Measurements from ENCODE around the gene MLIP. TPM values are rescaled to one million over a fixed set of nuclear protein-coding genes. Genes with fewer than 3 reads are reported as not detected.
"Not testable (repeated sequence)": the region's sequence is repeated elsewhere in the genome, so short reads cannot be mapped to it uniquely, and the experiment has no call there.

Gene MLIP
- total RNA-seq, 4 donors from 2014 or later = 0.42 to 3.5 (median 1.2) TPM

DNA sequence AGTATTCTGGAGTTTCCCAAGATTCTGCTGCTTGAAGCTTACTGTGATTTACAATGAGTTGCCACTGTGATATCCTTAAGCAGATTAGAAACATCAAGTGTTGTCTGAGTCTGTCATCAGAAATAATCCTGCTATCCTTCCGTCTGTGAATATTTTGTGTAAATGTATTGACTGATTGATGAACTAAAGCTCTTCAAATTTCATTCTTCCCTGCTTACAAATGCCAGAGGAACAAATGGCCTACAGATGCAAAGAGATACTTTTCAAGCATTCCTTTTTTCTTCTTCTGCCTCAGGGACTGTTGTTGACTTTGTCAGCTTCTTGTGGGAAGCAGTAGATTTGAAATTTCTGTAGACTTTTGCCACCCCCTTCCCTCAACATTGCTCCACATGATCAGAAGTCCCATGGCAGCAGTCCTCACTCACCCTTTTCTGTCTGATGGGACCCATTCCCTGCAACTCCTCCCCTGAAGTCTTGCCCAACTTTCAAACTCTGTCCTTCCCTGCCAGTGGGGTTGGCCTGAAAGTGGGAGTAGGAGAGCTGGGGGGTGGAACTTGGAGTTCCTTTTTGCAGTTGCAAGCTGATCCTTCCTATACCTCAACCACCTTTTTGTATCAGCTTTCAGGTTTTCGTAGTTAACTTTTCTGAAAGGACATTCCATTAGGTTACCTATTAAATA lies 38.5 kb upstream of the MLIP start:
- WGBS = 78% methylated on average over 2 of the region's 2 CpGs
- intact Hi-C loops (cut with DNase I) = no loop called here
- Histone ChIP-seq H3K36me3 (peaks cover 0 to 4% (median 0%) of the 10 kb centered on the region in 4 donors), H3K27ac (replicated peaks in 1 of 4) (no peak overlapping the region), H3K4me1 (peaks cover 0 to 24% (median 0%) of the 10 kb centered on the region in 4 donors), H3K4me3 (no peak overlapping the region), H3K9me3 (no peaks in the 10 kb centered on the region), H3K27me3 (no peaks in the 10 kb centered on the region)
- DNase-seq (ENCODE audit: extremely low spot score) = no peak
- TF ChIP-seq EP300 (IDR thresholded peaks at IDR 0.05) (no peak), POLR2A (IDR thresholded peaks at IDR 0.05; ENCODE audit: low read depth) (no peak), POLR2AphosphoS5 (IDR thresholded peaks at IDR 0.05) (no peak)
- TF ChIP-seq, protein P1, sequence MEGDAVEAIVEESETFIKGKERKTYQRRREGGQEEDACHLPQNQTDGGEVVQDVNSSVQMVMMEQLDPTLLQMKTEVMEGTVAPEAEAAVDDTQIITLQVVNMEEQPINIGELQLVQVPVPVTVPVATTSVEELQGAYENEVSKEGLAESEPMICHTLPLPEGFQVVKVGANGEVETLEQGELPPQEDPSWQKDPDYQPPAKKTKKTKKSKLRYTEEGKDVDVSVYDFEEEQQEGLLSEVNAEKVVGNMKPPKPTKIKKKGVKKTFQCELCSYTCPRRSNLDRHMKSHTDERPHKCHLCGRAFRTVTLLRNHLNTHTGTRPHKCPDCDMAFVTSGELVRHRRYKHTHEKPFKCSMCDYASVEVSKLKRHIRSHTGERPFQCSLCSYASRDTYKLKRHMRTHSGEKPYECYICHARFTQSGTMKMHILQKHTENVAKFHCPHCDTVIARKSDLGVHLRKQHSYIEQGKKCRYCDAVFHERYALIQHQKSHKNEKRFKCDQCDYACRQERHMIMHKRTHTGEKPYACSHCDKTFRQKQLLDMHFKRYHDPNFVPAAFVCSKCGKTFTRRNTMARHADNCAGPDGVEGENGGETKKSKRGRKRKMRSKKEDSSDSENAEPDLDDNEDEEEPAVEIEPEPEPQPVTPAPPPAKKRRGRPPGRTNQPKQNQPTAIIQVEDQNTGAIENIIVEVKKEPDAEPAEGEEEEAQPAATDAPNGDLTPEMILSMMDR (IDR thresholded peaks at IDR 0.05) = no peak

DNA sequence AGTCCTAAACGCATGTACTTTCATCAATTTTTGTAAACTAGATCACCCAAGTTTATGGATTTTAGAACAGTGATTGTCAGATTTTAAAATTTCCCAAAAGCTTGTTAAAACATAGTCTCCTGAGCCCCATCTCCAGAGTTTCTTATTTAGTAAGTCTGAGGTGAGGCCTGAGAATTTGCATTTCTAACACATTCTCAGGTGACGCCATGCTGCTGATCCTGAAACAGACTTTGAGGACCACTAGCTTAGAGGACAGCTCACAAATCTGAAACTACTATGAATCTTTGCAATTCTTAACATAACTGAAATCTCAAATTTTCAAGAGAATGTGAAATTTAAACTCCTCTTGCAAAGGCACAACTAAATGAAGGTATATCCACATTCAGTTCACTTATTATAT lies 37.8 kb upstream of the MLIP start:
- Histone ChIP-seq H3K9me3 (no peaks in the 10 kb centered on the region), H3K27me3 (no peaks in the 10 kb centered on the region), H3K4me1 (peaks cover 0 to 24% (median 0%) of the 10 kb centered on the region in 4 donors), H3K27ac (replicated peaks in 1 of 4) (no peak overlapping the region), H3K36me3 (peaks cover 0 to 4% (median 0%) of the 10 kb centered on the region in 4 donors), H3K4me3 (no peak overlapping the region)
- no peak for TF ChIP-seq POLR2AphosphoS5 (IDR thresholded peaks at IDR 0.05)
- 89% methylated on average over 2 of the region's 2 CpGs for WGBS
- intact Hi-C loops (cut with DNase I) = no loop called here
- DNase-seq (ENCODE audit: extremely low spot score) = no peak

DNA sequence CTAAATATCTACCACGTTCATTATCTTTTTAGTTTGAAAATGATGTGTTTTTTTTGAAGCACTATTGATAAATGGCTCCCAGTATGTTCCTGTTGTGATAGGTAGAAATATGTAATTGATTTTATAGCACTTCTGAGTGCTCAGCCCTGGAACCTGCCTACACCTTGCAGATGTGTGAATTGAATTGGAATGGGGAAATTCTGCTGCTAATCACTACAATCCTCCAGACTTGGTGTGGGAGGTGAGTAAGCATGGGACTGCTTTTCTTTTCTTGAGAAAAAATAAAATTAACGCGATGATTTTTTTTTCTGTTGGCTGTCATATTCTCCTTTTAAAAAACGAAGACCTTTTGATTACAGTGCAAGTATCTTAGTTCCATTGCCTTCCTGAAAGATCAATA lies 37.1 kb upstream of the MLIP start:
- Histone ChIP-seq H3K27me3 (no peaks in the 10 kb centered on the region), H3K9me3 (no peaks in the 10 kb centered on the region), H3K36me3 (peaks cover 0 to 4% (median 0%) of the 10 kb centered on the region in 4 donors), H3K4me1 (peaks cover 0 to 24% (median 0%) of the 10 kb centered on the region in 4 donors), H3K4me3 (no peak overlapping the region), H3K27ac (replicated peaks in 1 of 4) (no peak overlapping the region)
- TF ChIP-seq POLR2AphosphoS5 (IDR thresholded peaks at IDR 0.05) (no peak), POLR2A (IDR thresholded peaks at IDR 0.05; ENCODE audit: low read depth) (no peak), EP300 (IDR thresholded peaks at IDR 0.05) (no peak)
- TF ChIP-seq, protein P1 (IDR thresholded peaks at IDR 0.05) = no peak
- intact Hi-C loops (cut with DNase I) = no loop called here
- DNase-seq (ENCODE audit: extremely low spot score) = no peak
- 76% methylated on average over 4 of the region's 4 CpGs for WGBS

DNA sequence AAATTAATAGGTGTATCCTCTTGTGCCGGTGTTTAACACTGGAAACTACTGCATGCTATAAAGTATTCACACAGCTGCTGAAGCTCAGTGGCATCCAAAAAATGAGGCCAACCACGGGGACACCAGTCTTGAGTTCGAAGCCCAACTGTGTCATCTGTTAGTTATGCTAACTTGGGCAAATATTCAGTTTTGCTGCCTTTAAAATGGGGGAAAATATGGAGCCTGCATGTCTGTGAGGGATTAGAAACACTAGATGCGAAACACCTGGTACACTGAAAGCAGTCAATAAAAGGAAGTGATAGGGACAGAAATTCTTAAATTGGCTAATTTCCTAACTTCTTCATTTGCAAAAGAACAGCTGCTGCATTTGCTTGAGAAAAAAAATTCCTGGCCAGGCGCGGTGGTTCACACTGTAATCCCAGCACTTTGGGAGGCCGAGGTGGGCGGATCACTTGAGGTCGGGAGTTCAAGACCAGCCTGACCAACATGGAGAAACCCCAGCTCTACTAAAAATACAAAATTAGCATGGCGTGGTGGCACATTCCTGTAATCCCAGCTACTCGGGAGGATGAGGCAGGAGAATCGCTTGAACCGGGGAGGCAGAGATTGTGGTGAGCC lies 36.6 kb upstream of the MLIP start:
- H3K27me3 ChIP-seq = no peaks in the 10 kb centered on the region
- no peaks in the 10 kb centered on the region for H3K9me3 ChIP-seq
- H3K4me1 ChIP-seq = peaks cover 0 to 24% (median 0%) of the 10 kb centered on the region in 4 donors
- no peak for DNase-seq (ENCODE audit: extremely low spot score)
- intact Hi-C loops (cut with DNase I) = no loop called here
- WGBS = 68% methylated on average over 13 of the region's 13 CpGs
- H3K27ac ChIP-seq (replicated peaks in 1 of 4) = no peak overlapping the region
- no peak overlapping the region for H3K4me3 ChIP-seq
- peaks cover 0 to 4% (median 0%) of the 10 kb centered on the region in 4 donors for H3K36me3 ChIP-seq
- TF ChIP-seq, protein P1 (IDR thresholded peaks at IDR 0.05) = no peak
- TF ChIP-seq POLR2AphosphoS5 (IDR thresholded peaks at IDR 0.05) (no peak), EP300 (IDR thresholded peaks at IDR 0.05) (no peak), POLR2A (IDR thresholded peaks at IDR 0.05; ENCODE audit: low read depth) (no peak)

DNA sequence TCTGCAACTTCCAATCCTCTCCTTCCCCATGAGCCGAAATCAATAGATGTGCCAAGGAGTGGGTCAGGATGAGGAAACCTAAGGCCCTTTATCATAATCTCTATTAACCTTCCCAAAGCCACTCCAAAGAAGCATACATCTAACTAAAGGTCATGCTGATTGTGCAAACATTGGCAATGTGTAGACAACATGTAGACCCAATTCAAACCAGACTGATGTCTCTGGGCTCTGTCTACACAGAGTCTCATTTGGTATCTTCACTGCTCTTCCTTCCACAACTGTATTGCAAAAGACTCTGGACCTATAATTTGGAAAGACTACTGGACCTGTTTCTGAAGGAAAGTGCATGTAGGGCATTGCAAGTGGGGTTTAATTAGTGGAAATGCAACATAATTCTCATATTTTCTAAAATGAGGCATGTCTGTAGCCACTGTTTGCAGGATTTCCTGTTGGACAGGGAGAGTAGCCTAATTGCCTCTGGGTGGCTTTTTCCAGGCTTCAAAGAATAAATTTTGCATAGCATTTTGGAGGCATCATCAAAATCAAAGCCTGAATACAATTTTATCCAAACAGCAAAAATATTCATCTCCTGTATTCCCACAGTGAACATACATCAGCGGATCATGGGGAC lies 35.0 kb upstream of the MLIP start:
- Histone ChIP-seq H3K9me3 (no peaks in the 10 kb centered on the region), H3K27ac (replicated peaks in 1 of 4) (no peak overlapping the region), H3K4me3 (no peak overlapping the region), H3K27me3 (no peaks in the 10 kb centered on the region), H3K4me1 (peaks cover 0 to 24% (median 0%) of the 10 kb centered on the region in 4 donors), H3K36me3 (peaks cover 0 to 4% (median 0%) of the 10 kb centered on the region in 4 donors)
- no peak for DNase-seq (ENCODE audit: extremely low spot score)
- intact Hi-C loops (cut with DNase I) = no loop called here
- TF ChIP-seq, protein P1 (IDR thresholded peaks at IDR 0.05) = no peak
- TF ChIP-seq POLR2AphosphoS5 (IDR thresholded peaks at IDR 0.05) = no peak
- TF ChIP-seq EP300 (IDR thresholded peaks at IDR 0.05) = no peak
- TF ChIP-seq POLR2A (IDR thresholded peaks at IDR 0.05; ENCODE audit: low read depth) = no peak
- 88% methylated on average over 2 of the region's 2 CpGs for WGBS

DNA sequence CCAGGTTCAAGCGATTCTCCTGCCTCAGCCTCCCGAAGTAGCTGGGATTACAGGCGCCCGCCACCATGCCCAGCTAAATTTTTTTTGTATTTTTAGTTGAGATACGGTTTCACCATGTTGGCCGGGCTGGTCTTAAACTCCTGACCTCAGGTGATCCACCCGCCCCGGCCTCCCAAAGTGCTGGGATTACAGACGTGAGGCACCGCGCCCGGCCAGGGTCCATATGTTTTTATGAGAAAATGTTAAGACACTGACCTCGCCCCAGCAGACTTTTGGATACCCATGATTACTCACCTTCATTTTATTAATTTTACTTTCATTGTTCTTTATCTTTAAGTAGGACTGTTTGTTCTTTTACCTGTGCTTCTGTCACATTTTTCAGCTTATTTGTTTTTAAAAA lies 29.7 kb upstream of the MLIP start:
- DNase-seq (ENCODE audit: extremely low spot score); H3K36me3 ChIP-seq; H3K4me3 ChIP-seq; H3K27me3 ChIP-seq; H3K9me3 ChIP-seq; intact Hi-C loops (cut with DNase I); H3K27ac ChIP-seq (replicated peaks in 1 of 4): not testable (repeated sequence)
- H3K4me1 ChIP-seq = peaks cover 6 to 19% (median 8%) of the 10 kb centered on the region in 4 donors
- WGBS = 95% methylated on average over 13 of the region's 13 CpGs
